ENCODE results near the gene TMEM26.

- TF ChIP-seq CTCF (IDR thresholded peaks at IDR 0.05) (no peak), POLR2A (IDR thresholded peaks at IDR 0.05) (no peak)
Observed at GRCh38 chr10:61460835-61461234, 7.7 kb upstream of the TMEM26 start.

Data from stomach (tissue), 4 donors.